ENCODE results near the gene IGF1R. TPM values are rescaled to one million over a fixed set of nuclear protein-coding genes. Genes with fewer than 3 reads are reported as not detected.
"Not testable (repeated sequence)": the region's sequence is repeated elsewhere in the genome, so short reads cannot be mapped to it uniquely, and the experiment has no call there.

IGF1R gene
- total RNA-seq, 1 donor from 2014 or later: 28.2 TPM

DNA sequence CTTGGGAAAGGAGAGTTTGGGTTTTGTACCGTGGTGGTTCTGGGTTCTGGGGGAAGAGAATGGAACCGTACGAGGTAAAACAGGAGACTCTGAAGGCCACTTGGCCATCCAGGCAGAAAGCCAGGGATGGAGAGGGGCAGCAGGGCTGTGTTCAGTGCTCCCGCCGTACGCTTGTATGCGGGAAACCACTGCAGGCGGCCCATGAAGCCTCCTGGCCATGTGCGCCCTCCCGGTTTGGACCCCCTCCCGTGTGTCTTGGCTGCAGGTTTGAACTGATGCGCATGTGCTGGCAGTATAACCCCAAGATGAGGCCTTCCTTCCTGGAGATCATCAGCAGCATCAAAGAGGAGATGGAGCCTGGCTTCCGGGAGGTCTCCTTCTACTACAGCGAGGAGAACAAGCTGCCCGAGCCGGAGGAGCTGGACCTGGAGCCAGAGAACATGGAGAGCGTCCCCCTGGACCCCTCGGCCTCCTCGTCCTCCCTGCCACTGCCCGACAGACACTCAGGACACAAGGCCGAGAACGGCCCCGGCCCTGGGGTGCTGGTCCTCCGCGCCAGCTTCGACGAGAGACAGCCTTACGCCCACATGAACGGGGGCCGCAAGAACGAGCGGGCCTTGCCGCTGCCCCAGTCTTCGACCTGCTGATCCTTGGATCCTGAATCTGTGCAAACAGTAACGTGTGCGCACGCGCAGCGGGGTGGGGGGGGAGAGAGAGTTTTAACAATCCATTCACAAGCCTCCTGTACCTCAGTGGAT is 308.6 kb downstream of the IGF1R start:
- no peak for DNase-seq (ENCODE audit: low read depth, low spot score)

DNA sequence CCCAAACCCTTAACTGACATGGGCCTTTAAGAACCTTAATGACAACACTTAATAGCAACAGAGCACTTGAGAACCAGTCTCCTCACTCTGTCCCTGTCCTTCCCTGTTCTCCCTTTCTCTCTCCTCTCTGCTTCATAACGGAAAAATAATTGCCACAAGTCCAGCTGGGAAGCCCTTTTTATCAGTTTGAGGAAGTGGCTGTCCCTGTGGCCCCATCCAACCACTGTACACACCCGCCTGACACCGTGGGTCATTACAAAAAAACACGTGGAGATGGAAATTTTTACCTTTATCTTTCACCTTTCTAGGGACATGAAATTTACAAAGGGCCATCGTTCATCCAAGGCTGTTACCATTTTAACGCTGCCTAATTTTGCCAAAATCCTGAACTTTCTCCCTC is 309.3 kb downstream of the IGF1R start:
- DNase-seq (ENCODE audit: low read depth, low spot score): no peak

DNA sequence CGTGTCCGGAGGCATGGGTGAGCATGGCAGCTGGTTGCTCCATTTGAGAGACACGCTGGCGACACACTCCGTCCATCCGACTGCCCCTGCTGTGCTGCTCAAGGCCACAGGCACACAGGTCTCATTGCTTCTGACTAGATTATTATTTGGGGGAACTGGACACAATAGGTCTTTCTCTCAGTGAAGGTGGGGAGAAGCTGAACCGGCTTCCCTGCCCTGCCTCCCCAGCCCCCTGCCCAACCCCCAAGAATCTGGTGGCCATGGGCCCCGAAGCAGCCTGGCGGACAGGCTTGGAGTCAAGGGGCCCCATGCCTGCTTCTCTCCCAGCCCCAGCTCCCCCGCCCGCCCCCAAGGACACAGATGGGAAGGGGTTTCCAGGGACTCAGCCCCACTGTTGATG is 309.7 kb downstream of the IGF1R start:
- no peak for DNase-seq (ENCODE audit: low read depth, low spot score)

DNA sequence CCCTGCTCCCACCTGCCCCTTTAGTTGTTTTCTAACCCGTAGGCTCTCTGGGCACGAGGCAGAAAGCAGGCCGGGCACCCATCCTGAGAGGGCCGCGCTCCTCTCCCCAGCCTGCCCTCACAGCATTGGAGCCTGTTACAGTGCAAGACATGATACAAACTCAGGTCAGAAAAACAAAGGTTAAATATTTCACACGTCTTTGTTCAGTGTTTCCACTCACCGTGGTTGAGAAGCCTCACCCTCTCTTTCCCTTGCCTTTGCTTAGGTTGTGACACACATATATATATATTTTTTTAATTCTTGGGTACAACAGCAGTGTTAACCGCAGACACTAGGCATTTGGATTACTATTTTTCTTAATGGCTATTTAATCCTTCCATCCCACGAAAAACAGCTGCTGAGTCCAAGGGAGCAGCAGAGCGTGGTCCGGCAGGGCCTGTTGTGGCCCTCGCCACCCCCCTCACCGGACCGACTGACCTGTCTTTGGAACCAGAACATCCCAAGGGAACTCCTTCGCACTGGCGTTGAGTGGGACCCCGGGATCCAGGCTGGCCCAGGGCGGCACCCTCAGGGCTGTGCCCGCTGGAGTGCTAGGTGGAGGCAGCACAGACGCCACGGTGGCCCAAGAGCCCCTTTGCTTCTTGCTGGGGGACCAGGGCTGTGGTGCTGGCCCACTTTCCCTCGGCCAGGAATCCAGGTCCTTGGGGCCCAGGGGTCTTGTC is 310.7 kb downstream of the IGF1R start:
- DNase-seq (ENCODE audit: low read depth, low spot score): no peak

DNA sequence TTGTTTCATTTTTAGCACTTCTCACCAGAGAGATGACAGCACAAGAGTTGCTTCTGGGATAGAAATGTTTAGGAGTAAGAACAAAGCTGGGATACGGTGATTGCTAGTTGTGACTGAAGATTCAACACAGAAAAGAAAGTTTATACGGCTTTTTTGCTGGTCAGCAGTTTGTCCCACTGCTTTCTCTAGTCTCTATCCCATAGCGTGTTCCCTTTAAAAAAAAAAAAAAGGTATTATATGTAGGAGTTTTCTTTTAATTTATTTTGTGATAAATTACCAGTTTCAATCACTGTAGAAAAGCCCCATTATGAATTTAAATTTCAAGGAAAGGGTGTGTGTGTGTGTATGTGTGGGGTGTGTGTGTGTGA is 311.3 kb downstream of the IGF1R start:
- DNase-seq (ENCODE audit: low read depth, low spot score): no peak

DNA sequence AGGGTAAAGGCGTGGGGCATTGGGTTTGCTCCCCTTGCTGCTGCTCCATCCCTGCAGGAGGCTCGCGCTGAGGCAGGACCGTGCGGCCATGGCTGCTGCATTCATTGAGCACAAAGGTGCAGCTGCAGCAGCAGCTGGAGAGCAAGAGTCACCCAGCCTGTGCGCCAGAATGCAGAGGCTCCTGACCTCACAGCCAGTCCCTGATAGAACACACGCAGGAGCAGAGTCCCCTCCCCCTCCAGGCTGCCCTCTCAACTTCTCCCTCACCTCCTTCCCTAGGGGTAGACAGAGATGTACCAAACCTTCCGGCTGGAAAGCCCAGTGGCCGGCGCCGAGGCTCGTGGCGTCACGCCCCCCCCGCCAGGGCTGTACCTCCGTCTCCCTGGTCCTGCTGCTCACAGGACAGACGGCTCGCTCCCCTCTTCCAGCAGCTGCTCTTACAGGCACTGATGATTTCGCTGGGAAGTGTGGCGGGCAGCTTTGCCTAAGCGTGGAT is 312.3 kb downstream of the IGF1R start:
- no peak for DNase-seq (ENCODE audit: low read depth, low spot score)

DNA sequence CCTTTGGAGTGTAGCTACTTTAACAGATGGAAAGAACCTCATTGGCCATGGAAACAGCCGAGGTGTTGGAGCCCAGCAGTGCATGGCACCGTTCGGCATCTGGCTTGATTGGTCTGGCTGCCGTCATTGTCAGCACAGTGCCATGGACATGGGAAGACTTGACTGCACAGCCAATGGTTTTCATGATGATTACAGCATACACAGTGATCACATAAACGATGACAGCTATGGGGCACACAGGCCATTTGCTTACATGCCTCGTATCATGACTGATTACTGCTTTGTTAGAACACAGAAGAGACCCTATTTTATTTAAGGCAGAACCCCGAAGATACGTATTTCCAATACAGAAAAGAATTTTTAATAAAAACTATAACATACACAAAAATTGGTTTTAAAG is 315.1 kb downstream of the IGF1R start:
- DNase-seq (ENCODE audit: low read depth, low spot score): no peak

DNA sequence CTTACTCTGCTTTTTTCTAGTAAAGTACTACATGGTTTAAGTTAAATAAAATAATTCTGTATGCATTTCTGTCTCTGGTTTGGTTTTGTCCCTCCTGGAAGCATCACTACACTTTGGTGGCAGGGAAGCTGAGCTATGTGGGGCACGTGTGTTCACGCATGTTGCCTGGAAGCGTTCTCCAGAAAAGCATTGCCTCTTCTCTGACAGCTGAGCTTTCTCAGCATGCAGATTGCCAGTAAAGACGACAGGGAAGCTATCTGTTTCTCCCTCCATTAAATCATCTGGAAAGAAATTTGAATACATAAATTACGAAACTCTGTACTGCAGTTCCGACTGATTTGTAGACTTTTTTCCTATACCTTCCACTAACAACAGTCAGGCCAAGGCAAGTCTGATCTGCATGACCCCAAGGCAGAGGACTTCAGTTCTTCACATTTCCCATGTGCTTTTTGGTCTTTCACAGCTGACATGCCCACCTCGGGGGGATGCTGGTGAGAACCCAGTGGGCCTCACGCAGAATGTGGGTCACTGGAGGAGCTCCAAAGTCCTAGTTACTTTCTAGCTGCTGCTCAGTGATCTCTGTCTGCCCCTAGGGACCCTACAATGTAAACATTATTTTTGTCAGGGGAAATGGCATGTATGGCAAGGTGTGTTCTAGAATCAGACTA is 316.3 kb downstream of the IGF1R start:
- DNase-seq (ENCODE audit: low read depth, low spot score): no peak

DNA sequence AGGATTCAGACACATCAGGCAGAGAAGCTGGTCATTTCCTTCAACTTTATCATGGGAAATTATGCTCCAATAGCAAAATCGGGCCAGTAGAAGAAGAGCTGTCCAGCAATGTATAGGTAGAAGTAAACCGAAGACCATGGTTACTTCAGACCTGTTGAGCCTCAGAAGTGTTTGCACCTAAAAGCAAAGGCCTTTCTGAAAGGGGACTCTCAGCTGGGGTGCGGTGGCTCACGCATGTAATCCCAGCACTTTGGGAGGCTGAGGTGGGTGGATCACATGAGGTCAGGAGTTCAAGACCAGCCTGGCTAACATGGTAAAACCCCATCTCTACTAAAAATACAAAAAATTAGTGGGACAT is 316.8 kb downstream of the IGF1R start:
- not testable (repeated sequence) for DNase-seq (ENCODE audit: low read depth, low spot score)

DNA sequence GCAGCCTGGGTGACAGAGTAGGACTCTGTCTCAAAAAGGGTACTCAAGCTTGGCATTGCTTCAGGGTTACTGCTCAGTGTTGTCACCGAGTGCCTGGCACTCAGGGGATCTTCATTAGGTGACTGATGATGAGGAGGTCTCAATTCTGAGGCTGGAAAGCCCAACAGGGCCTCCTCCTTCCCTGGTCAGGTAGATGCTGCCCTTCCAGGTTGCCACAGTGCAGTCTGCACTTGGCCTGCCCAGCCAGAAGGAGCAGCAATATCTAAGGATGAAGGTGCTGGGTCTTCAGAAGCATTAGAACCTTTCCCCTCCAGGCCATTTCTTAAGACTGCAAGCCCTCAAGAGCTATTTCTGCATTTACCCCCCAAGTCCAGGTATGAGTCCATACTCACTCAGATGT is 317.3 kb downstream of the IGF1R start:
- DNase-seq (ENCODE audit: low read depth, low spot score): no peak

DNA sequence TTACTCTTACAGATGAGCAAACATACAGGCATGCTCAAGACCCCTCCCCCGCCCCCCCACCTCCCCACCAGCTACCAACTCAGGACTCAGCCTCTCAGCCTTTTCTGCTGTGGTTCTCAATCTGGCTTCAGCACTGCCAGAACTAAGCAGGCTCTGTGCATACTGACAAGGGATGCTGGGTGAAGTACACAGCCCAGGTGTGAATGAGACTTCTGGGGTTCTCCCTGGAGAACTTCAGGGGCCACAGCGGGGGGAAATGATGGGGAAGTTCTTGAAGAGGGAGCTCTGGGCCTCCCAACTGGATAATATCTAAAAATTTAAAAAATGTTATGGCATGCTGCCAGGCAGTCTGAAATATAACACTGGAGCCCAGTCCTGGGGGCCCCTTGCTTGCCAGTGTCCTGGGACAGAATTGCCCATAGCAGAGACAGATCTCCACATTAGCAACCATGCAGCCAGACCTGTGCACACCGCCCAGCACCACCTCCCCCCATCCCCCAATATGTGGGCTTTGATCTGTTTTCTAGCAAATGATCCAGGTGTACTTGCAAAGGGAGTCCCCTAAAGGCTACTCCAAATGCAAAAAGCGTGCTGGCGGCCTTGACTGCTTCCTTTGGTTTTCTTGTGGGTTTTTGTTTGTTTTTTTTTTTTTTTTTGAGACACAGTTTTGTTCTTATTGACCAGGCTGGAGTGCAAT is 317.9 kb downstream of the IGF1R start:
- DNase-seq (ENCODE audit: low read depth, low spot score): no peak

DNA sequence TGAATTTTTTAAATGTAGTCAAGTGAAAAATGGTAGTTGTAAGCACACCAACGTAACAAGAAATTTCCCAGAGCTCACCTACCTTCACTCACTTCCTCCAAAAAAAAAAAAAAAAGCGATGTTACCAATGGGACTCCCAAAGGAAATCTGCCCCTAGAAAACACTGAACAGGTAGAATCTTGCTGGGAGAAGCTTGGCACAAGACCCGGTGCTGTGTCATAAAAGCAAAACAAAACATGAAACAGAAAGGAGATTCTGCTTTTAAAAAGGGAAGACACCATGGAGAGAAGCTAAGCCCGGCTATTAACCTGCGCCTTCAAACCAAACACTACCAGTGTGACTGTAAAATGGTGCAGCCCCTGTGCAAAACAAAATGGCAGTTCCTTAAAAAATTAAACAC is 318.8 kb downstream of the IGF1R start:
- DNase-seq (ENCODE audit: low read depth, low spot score): no peak

DNA sequence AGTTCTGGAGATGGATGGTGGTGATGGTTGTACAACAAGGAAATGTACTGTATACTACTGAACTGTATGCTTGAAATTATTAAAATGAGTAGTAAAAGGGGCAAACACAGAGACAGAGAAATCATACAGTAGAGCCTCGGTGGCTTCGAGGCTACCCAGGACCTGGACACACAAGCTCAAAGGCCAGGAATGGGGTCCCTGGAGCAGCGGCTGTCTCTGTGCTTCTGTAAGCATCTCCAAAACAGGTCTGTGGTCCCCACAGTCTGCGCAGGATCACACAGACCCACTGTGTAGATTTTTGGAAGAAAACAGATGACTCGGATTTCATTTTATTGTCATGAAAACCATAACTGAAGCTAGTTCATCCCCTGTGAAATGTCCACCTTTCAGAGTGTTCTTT is 319.6 kb downstream of the IGF1R start:
- no peak for DNase-seq (ENCODE audit: low read depth, low spot score)

DNA sequence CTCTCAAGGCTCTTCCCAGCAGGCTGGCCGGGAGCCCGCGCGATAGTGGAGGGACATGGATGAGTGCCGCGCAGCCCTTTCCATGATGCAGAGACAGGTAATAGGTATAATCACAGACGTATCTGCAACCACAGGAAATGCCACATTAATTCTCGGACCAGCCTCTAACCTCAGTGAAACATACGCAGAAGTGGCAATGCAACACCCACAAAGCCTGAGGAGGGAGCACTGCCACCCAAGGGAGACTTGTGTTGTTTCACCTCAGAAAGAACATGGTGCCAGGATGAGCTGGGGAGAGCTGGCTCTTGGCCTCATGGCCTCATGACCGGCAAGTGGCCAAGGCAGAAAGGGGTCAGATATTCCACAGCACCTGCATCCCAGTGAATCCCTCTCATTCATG is 320.2 kb downstream of the IGF1R start:
- DNase-seq (ENCODE audit: low read depth, low spot score): no peak

DNA sequence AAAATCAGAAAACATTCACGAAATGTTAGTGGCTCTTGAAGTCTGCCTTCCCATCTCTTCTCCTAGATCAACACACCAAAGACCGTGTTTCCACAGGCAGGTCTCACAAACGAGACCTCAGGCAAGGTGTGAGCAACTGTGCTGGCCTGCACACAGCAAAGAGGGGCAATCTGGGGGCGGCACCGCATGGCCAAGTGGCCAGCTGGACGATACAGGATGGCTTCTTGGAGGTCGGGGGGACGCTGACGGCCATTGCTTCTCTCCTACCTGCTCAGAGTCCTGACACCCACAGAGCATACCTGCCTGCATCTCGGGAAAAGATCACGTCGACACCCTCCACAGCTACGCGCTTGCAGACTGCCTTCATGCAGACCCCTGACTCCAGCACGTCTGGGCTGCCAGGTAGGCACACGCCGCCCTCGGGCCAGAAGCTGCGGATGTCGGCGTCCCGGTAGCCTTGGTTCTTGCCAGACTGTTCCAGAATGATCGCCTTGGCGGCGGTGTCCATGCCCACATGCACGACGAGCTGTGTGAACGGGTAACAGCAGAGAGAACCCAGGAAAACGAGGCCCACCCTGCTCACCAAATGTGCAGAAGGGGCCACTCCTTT is 320.9 kb downstream of the IGF1R start:
- no peak for DNase-seq (ENCODE audit: low read depth, low spot score)

DNA sequence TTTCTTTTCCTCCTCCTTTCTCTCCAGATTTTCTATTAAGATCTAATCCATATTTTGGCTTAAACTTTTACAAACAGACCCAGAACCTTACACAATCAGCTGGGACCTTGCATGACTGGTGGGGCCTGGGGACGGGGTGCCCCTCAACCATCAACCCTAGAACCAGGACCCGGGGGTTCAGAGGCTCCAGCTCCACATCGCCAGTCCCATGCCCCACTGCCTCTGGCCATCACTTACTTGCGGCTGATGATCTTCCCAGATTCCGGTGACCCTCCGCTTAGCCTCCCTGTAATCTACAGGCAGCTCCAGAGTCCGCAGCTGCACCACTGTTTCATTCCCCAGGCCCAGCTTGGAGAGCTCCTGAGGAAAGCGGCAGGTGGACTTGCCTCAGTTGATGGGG is 322.5 kb downstream of the IGF1R start:
- no peak for DNase-seq (ENCODE audit: low read depth, low spot score)

DNA sequence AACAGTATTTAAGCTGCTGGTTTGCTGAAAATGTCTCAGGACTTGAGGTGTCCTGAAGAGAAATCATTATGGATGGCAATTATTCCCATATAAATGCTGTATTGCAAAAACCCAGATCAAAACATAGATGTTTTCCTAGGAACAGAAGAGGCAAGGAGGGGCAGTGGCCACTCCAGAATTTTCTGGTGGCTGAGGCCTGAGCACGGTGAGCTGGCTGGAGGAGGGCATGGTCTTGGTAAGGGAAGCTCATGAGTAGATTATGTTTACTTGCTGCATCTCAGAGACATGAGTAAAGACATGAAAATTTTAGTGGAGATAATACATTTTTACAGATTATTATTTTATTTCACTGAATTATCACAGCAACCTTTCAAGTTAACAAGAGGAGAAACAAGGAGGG is 328.2 kb downstream of the IGF1R start:
- DNase-seq (ENCODE audit: low read depth, low spot score): no peak

DNA sequence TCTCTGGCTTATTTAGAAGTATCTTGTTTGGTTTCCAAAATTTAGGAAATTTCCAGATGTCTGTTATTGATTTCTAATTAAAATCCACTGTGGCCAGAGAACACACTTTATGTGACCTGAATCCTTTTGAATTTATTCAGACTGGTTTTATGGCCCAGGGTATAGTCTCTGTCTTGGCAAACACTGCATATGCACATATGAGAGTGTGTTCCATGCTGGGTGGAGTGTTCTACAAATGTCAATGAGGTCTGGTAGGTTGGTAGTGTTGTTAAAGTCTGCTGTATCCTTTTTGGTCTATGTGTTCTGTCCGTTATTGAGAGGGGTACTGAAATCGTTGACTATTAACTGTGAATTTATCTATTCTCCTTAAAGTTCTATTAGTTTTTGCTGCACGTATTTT is 329.1 kb downstream of the IGF1R start:
- no peak for DNase-seq (ENCODE audit: low read depth, low spot score)

DNA sequence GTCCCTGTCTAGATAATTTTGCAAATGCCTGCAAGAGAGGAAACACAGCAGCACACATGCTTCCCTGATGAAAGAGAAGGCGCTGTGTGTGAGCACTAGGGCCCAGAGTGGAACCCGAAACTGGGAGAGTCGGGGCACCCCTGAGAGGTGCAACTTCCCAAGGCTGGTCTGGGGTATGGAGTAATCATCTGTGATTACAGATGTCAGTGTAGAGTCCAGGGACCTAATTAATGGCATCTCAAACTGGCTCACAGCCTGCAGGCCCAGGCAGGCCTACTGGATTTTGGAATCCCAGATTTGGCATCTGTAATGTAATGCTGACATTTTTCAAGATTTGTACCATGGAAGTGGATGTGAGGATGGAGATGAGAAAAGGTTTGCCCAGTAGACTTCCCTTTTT is 329.8 kb downstream of the IGF1R start:
- DNase-seq (ENCODE audit: low read depth, low spot score): no peak

DNA sequence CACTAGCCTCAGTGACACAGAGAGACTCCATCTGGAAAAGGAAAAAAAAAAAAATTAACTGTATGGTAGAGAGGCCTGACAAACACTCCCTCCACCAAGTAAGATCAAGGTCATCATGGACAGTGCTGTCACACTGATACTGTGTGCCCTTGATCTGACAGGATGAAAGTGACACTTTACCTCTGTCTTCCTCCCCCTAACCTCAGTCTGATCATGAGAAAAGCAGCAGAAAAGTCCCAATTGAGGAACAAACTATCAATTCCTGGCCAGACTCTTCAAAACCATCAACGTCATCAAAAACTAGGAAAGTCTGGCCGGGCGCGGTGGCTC is 332.5 kb downstream of the IGF1R start:
- no peak for DNase-seq (ENCODE audit: low read depth, low spot score)

DNA sequence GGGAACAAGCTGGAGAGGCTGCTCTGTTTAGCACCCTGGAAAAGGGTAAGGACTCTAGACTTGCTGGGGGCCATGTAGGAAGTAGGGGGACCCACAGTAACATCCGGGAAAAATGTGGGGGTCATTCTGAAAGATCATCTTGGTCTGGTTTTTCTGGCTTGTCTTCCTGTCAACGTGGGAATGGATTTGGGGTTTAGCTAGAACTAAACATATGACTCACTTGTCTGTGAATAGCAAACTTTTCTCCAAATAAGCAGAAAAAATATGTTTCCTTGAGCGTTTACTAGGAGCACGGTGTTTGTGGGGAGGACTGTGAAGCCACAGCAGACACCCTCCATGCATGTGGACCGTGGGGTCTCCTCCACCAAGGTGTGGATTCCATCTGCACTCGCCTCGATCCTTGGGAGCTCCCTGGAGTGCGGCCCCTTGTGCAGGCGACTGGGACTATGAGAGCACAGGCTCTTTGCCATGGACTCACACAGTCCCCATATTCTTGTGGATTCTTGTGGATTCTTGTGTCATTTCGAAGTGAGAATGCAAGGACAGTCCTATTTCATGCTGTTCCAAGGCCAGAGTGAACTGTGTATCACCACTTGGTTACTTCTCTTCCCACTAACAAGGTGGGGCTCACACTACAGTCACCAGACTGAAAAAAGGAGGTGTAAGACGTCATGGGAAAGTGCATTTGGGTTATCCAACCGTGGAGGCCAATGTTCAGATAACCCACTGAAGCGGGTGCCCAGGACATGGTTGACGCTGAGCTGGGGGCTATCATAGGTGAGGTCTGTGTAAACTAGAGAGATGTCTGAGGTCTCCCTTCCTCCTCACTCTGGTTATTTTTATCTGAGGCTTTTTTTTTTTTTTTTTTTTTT is 333.7 kb downstream of the IGF1R start:
- no peak for DNase-seq (ENCODE audit: low read depth, low spot score)

Data from pulmonary artery endothelial cell (primary cell).